HS-5 (cell line): Measurements from ENCODE around the gene ODR4.
"Not testable (repeated sequence)": the region's sequence is repeated elsewhere in the genome, so short reads cannot be mapped to it uniquely, and the experiment has no call there.

ENCODE experiments used
- DNase-seq: peaks from one replicate; pipeline ENCODE4 v3.0.0-alpha.2; 2012; ENCODE audit warnings: low read depth

Gene ODR4

GRCh38 chr1:186421446-186421845, 45.8 kb downstream of the ODR4 start:
- no peak for DNase-seq

DNA sequence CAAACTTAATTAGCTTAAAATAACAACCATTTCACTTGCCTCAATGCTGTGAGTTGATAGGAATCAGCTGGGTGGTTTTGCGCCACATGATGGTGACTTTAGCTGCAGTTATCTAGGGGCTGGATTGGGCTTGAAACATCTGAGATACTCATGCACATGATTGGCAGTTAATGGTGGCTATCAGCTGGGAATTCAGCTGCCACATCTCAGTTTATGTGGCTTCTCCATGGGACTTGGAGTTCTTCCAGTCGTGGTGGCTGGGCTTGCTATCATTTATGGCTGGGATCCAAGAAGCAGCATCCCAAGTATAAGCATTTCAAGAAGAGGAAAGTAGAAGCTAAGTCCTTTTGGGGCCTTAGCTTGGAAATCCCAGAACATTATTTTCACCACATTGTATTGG, 48.9 kb downstream of the ODR4 start:
- no peak for DNase-seq

DNA sequence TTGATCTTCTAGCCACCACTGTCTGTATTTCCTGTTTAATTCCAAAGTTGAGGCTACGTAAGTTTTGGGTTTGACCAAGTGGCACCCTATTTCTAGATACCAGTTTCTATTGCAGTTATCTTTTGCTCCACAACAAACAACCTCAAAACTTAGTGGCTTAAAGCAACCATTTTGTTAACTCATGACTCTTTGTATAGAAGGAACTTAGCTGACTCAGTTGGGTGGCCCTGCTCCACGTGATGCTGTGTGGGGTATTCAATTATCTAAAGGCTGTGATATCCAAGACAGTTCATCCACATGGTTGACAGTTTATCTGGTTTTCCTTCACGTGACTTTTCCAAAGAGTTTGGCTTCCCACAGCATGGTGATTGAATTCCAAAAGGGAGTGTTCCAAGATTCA, 50.5 kb downstream of the ODR4 start:
- no peak for DNase-seq

GRCh38 chr1:186429017-186429416, 53.4 kb downstream of the ODR4 start:
- DNase-seq, result no peak

DNA sequence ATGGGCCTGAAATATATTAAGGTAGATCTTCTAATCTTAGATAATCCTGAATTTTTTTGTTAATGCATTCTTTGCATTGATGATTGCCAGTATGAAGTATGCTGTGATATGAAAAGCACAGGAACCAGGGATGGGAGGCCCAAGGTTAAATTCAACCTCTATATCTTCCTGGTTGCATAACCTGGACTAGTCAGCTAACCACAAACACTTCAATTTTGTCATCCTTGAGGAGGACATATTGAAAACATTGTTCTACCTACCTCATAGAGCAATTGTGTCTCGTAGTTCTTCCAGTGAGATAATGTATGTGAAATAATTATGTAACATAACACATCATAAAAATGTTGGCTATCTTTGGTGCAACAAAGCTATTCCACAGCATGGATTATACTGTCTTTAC, 59.7 kb downstream of the ODR4 start:
- no peak for DNase-seq

GRCh38 chr1:186438567-186438966, 62.9 kb downstream of the ODR4 start:
- DNase-seq, result no peak

- no peak for DNase-seq
These were observed 64.9 kb downstream of the ODR4 start for GRCh38 chr1:186440584-186440983.

GRCh38 chr1:186442651-186443375, 67.2 kb downstream of the ODR4 start:
- peak; percentile 15 for DNase-seq

DNA sequence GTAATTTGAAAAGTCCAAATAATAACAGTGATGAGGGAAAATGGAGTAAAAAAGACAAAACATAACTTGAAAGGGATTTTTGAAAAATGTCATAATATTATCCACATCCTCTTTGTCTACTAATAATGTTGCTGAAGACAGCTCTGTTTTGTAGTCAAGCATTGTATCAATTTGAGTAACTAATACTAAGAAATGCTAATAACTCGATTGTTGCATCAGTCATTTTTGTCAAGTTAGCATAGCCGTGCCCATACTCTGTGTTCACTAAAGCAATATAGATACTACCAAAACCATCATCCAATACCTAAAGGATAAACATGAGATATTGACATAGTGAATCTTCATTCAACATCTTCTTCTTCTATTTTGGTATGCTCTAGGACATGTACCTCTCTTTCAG, 68.0 kb downstream of the ODR4 start:
- no peak for DNase-seq

DNA sequence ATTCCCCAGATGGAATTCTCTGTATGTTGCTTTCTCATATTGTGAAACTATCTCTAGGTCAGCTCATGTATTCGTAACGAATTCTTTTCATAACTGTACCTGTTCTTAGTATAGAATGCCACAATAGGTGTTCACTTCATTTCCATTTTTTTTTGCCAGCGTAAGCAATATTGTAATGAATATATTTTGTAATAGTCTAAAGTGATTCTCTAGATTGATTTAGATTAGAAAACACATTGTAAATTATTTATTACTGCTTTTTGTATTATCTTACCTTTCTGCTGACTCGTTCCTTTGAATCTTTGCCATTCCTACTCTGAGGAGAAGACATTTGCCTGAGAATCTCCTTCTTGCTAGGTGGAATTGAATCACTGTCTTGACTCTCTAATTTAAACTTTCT, 70.5 kb downstream of the ODR4 start:
- DNase-seq, result no peak

DNA sequence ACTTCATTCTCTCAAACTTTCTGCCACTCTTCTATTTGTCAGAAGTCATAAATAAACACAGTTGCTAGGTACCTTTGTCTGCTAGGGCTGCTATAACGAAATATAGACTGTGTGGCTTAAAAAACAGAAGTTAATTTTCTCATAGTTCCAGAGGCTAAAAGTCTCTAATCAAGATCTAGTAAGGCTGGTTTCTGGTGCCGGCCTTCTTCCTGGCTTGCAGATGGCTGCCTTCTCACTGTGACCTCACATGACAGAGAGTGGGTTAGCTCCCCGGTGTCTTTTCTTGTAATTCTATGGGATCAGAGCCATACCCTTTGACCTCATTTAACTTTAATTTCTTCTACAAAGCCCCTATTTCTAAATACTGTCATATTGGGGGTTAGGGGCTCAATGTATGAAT, 79.3 kb downstream of the ODR4 start:
- no peak for DNase-seq

DNA sequence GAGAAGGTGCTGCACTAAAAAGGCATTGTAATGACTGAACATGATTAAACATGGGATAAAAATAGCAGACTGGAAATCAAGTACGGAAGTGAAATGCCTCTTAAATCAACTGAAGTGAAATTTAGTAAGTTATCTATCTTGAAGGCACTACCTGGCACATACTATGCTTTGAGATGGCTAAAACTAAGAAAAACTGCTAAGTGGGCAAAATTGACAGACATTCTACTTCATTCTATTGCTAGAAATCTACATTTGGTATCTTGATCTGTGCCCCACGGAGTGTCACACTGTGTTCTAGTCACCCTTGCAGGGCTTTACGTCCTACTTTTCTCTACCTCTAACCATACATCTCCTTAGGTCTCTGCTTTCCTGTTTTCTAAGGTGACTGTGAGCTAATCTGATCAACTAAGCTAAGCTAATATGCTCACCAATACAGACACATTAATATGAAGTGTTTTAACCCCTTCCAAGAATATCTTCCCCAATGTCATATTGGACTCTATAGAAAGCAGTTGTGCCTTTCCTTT, 81.2 kb downstream of the ODR4 start:
- DNase-seq, result no peak

- not testable (repeated sequence) for DNase-seq
These were observed 83.5 kb downstream of the ODR4 start for GRCh38 chr1:186459161-186459560.

DNA sequence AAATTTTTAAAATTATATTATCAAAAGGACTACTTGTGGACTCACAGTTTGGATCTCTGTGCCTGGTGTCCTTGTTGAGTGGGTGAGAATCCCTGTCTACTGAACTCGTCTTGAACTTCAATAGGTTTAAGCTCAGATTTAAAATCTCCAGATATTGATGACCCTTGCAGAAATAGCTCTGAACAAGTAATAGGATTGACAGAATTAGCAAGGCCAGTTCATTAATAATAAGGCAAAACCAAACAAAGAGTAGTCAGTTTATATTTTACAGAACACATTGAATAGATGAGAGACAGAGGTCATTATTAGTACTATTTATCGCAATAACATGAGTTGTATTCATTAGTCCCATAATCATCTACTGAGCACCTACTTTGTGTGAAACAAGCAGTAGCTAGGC, 85.4 kb downstream of the ODR4 start, which contains the start of gene PDC:
PDC (minus strand) TSS at position 101 of the 400 bp plus-strand sequence. CDS start 11,655 bp downstream, outside the sequence.
- no peak for DNase-seq

DNA sequence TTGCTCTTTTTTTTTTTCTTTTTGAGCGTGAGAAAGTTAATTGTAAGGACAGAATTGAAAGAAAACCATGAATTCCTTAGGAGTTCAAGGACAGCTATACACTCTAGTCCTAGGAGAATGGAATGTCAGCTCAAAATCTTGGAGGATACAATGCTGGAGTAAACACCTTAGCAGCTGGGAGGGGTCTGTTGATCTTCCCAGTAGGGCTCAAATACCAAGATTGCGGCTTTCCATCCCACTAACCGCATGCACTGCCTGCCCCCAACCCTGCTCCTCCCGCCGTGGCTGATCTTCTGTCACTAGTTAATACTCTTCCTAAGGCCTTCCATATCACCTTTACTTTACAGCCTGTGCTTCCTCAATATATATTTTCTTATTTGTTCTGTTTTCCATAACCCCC, 87.9 kb downstream of the ODR4 start:
- DNase-seq, result no peak

- no peak for DNase-seq
These were observed 88.3 kb downstream of the ODR4 start for GRCh38 chr1:186463926-186464325.

- DNase-seq, result not testable (repeated sequence)
These were observed 89.9 kb downstream of the ODR4 start for GRCh38 chr1:186465491-186465890.

- no peak for DNase-seq
These were observed 90.3 kb downstream of the ODR4 start for GRCh38 chr1:186465946-186466345.
